Measurements from ENCODE around the gene GPC3. TPM values are rescaled to one million over a fixed set of nuclear protein-coding genes. Genes with fewer than 3 reads are reported as not detected.

The GPC3 gene
- total RNA-seq, 3 donors from 2014 or later (not counting 1 experiment from before 2014, with no cell fraction given): not detected

GRCh38 chrX:133859860-133860259 lies 125.5 kb downstream of the GPC3 start:
- WGBS (ENCODE audit: insufficient coverage): 95% methylated on average over 5 of the region's 7 CpGs
- no peak overlapping the region for H3K27ac ChIP-seq (ENCODE audit: low read length)
- Mint-ChIP-seq H3K36me3 (no peaks in the 10 kb centered on the region), H3K27ac (no peak overlapping the region), H3K4me3 (no peak overlapping the region), H3K27me3 (ENCODE audit: low read depth in 2 of 2) (peaks cover 0 to 26% of the 10 kb centered on the region in 2 donors), H3K4me1 (no peaks in the 10 kb centered on the region), H3K9me3 (no peaks in the 10 kb centered on the region)
- intact Hi-C loops (cut with micrococcal nuclease): no loop called here
- no peaks in the 10 kb centered on the region for H3K36me3 ChIP-seq (ENCODE audit: control insufficient read depth, insufficient read depth, low read length)
- H3K27me3 ChIP-seq (ENCODE audit: control insufficient read depth, insufficient read depth, low read length): no peaks in the 10 kb centered on the region
- no peaks in the 10 kb centered on the region for H3K9me3 ChIP-seq (ENCODE audit: control insufficient read depth, insufficient read depth, low read length)
- H3K4me3 ChIP-seq (ENCODE audit: low read length): no peak overlapping the region
- no peak for DNase-seq
- H3K4me1 ChIP-seq (ENCODE audit: control insufficient read depth, insufficient read depth, low read length): no peaks in the 10 kb centered on the region
- no peak for ATAC-seq
- TF ChIP-seq CTCF (IDR thresholded peaks at IDR 0.05): no peak

GRCh38 chrX:133859336-133859735 lies 126.1 kb downstream of the GPC3 start:
- no peak for ATAC-seq
- no peaks in the 10 kb centered on the region for H3K4me1 Mint-ChIP-seq
- 92% methylated on average over 2 of the region's 3 CpGs for WGBS (ENCODE audit: insufficient coverage)

GRCh38 chrX:133857640-133858269 lies 127.6 kb downstream of the GPC3 start:
- no CpG with 5 or more reads among the region's 1 CpG for WGBS (ENCODE audit: insufficient coverage)
- TF ChIP-seq CTCF (IDR thresholded peaks at IDR 0.05): no peak

More at GRCh38 chrX:133859336-133859735, 126.1 kb downstream of the GPC3 start:
- Histone ChIP-seq H3K4me3 (ENCODE audit: low read length) (no peak overlapping the region), H3K27me3 (ENCODE audit: control insufficient read depth, insufficient read depth, low read length) (no peaks in the 10 kb centered on the region), H3K9me3 (ENCODE audit: control insufficient read depth, insufficient read depth, low read length) (no peaks in the 10 kb centered on the region), H3K4me1 (ENCODE audit: control insufficient read depth, insufficient read depth, low read length) (no peaks in the 10 kb centered on the region), H3K27ac (ENCODE audit: low read length) (no peak overlapping the region), H3K36me3 (ENCODE audit: control insufficient read depth, insufficient read depth, low read length) (no peaks in the 10 kb centered on the region)
- H3K27me3 Mint-ChIP-seq (ENCODE audit: low read depth in 2 of 2): peaks cover 0 to 26% of the 10 kb centered on the region in 2 donors
- intact Hi-C loops (cut with micrococcal nuclease): no loop called here
- H3K36me3 Mint-ChIP-seq: no peaks in the 10 kb centered on the region
- TF ChIP-seq CTCF (IDR thresholded peaks at IDR 0.05): no peak
- DNase-seq: no peak
- no peak overlapping the region for H3K27ac Mint-ChIP-seq
- no peak overlapping the region for H3K4me3 Mint-ChIP-seq
- H3K9me3 Mint-ChIP-seq: no peaks in the 10 kb centered on the region

GRCh38 chrX:133856819-133857218 lies 128.6 kb downstream of the GPC3 start:
- no peaks in the 10 kb centered on the region for H3K36me3 ChIP-seq (ENCODE audit: control insufficient read depth, insufficient read depth, low read length)
- H3K27me3 Mint-ChIP-seq (ENCODE audit: low read depth in 2 of 2): peaks cover 5 to 26% of the 10 kb centered on the region in 2 donors
- H3K4me1 ChIP-seq (ENCODE audit: control insufficient read depth, insufficient read depth, low read length): no peaks in the 10 kb centered on the region
- TF ChIP-seq CTCF (IDR thresholded peaks at IDR 0.05): no peak
- H3K27me3 ChIP-seq (ENCODE audit: control insufficient read depth, insufficient read depth, low read length): no peaks in the 10 kb centered on the region
- no peak overlapping the region for H3K4me3 Mint-ChIP-seq
- H3K4me3 ChIP-seq (ENCODE audit: low read length): no peak overlapping the region
- H3K27ac ChIP-seq (ENCODE audit: low read length): no peak overlapping the region
- WGBS (ENCODE audit: insufficient coverage): 88% methylated on average over 1 of the region's 3 CpGs
- H3K9me3 Mint-ChIP-seq: no peaks in the 10 kb centered on the region
- H3K36me3 Mint-ChIP-seq: no peaks in the 10 kb centered on the region
- no peak overlapping the region for H3K27ac Mint-ChIP-seq
- no peak for ATAC-seq
- intact Hi-C loops (cut with micrococcal nuclease): no loop called here
- no peaks in the 10 kb centered on the region for H3K9me3 ChIP-seq (ENCODE audit: control insufficient read depth, insufficient read depth, low read length)
- H3K4me1 Mint-ChIP-seq: no peaks in the 10 kb centered on the region
- DNase-seq: no peak

More at GRCh38 chrX:133857640-133858269, 127.6 kb downstream of the GPC3 start:
- H3K27me3 ChIP-seq (ENCODE audit: control insufficient read depth, insufficient read depth, low read length): no peaks in the 10 kb centered on the region
- no peaks in the 10 kb centered on the region for H3K9me3 ChIP-seq (ENCODE audit: control insufficient read depth, insufficient read depth, low read length)
- ATAC-seq (no peak), DNase-seq (no peak)
- Mint-ChIP-seq H3K9me3 (no peaks in the 10 kb centered on the region), H3K27ac (no peak overlapping the region), H3K36me3 (no peaks in the 10 kb centered on the region), H3K4me1 (no peaks in the 10 kb centered on the region), H3K27me3 (ENCODE audit: low read depth in 2 of 2) (peaks cover 5 to 26% of the 10 kb centered on the region in 2 donors), H3K4me3 (no peak overlapping the region)
- no peak overlapping the region for H3K4me3 ChIP-seq (ENCODE audit: low read length)
- intact Hi-C loops (cut with micrococcal nuclease): no loop called here
- no peak overlapping the region for H3K27ac ChIP-seq (ENCODE audit: low read length)
- H3K4me1 ChIP-seq (ENCODE audit: control insufficient read depth, insufficient read depth, low read length): no peaks in the 10 kb centered on the region
- H3K36me3 ChIP-seq (ENCODE audit: control insufficient read depth, insufficient read depth, low read length): no peaks in the 10 kb centered on the region

All from natural killer cell (primary cell).